GM18907 (cell line): ENCODE results near the gene SLF1.
"Not testable (repeated sequence)": the region's sequence is repeated elsewhere in the genome, so short reads cannot be mapped to it uniquely, and the experiment has no call there.

Experiments
- ATAC-seq: cut with Tn5 transposase; IDR thresholded peaks from one replicate; pipeline ENCODE4 v1.9.1; 2021; ENCODE audit warnings: mild to moderate bottlenecking, moderate library complexity; ENCODE audit not compliant: unreplicated experiment

Gene SLF1

DNA sequence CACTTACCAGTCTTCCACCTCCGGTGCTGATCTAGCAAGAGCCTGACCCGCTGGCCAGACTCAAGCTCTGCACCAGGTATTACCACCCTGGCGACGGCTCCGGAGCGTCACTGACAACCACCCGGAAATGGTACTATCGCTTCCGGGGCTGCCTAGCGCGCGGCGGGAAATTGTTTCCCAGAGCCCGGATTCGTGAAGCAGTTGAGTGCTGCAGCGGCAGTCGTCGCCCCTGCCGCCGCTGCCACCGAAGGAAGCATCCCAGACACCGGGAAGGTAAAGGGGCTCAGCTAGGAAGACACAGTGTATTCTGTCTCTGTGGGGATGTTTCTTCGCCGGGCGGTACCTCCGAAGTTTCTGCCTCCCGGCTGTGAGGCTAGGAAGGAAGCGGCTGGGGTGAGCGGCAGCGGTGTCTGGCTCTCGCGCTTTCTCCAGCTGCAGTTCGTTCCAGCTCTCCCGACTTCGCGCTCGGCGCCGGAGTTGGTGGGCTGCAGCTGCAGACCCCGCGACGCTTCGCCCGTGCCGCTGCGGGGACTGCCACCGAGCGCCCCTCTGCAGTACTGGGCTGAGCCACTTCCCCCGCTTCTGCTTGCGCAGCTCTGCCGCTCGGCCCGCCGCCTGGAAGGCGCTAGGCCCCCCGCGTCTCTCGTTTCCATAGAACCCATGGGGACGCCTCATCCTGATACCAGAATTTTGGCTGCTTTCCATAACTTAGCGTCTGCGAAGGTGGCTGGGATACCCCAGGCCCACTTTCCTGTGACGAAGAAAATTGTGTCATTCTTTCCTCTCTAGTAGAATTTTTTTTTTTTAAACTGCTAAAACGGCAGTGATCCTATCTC lies at the start of gene SLF1, which contains the start of gene KIAA0825:
Gene SLF1, plus strand, starts transcription at position 177 of the 836 bp plus-strand sequence. CDS start 10,142 bp downstream, outside the sequence.
Gene KIAA0825, minus strand, starts transcription at position 112 of the 836 bp plus-strand sequence. CDS start 81,478 bp downstream, outside the sequence.
- ATAC-seq: peak; percentile 98

DNA sequence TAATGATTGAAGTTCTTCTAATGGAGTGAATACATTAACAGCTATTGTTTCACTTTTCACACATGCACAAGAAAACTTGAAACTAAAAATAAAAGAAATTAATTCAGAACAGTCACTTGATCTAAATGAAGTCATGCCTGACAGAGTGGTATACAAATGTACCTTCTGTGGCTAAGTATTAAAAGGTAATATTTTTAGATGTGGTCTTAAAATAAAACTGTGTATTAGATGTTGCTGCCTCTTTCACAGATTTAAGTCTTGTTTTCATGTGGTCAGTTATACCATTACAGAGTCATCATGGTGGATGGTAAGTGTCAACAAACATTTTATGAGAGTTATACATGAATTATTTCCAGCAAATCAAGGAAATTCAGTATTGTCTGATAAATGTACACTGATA lies 47.1 kb upstream of the SLF1 start:
- no peak for ATAC-seq

DNA sequence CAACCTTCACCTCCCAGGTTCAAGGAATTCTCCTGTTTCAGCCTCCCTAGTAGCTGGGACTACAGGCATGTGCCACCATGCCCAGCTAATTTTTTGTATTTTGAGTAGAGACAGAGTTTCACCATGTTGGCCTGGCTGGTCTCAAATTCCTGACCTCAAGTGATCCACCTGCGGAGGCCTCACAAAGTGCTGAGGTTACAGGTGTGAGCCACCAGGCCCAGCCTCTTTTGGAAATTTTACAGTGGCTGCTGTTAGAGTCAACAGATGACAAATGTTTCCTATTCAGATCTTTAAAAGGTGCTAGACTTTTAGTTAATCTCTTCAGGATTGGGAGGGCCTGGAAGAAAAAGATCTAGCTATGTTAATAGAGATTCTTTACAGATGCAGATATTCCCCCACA lies 45.1 kb upstream of the SLF1 start:
- ATAC-seq: not testable (repeated sequence)

DNA sequence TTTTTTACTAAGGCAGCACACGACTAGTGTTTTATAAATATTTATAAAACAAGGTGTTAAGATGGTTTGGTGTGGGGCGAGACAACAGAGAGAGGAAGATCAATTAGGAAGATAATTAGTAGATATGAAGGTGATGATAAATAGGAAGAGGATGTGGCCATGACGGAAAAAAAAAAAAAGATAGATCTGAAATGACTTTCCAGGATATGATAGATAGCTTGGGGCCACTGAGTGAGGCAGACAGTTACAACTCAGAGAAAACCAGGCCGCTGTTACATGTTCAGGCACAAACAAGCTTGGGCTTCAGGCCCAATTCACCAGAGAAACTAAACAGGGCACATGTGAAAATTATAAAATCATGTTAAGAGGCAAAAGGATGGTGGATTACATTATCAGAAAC lies 43.3 kb upstream of the SLF1 start:
- ATAC-seq: no peak

DNA sequence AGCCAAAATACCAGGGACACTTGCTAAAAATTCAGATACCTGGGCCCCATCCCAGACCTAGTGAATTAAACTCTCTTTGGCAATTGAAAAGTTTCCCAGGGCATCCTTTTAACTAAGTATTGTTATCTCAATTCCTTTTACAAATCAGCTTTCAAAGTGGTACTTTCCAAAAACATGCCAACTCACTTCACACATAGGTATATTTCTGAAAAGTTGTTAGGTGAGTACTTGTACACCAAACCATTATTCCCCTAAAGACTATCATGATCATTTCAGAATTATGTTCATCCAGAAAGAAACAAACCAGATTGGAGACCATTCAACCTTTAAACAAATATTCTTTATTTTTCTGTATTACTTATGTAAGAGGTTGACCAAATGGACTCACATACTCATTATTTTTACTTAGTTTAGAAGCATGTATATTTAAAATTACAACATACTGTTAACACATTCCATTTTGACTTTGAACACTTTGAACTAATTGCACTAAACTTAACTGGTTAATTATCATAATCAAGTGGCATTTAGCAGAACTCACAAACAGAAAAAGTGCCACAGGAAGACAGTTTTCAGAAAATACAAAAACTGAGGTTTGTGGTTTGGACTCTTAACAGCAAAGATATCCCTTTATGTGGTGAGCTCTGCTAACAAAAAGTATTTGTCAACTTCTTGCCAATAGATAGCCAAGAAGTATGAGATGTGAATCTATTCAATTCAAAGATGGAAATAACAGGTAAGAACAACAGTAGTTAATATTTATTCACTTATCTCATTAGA lies 40.8 kb upstream of the SLF1 start:
- ATAC-seq: peak; percentile 86

DNA sequence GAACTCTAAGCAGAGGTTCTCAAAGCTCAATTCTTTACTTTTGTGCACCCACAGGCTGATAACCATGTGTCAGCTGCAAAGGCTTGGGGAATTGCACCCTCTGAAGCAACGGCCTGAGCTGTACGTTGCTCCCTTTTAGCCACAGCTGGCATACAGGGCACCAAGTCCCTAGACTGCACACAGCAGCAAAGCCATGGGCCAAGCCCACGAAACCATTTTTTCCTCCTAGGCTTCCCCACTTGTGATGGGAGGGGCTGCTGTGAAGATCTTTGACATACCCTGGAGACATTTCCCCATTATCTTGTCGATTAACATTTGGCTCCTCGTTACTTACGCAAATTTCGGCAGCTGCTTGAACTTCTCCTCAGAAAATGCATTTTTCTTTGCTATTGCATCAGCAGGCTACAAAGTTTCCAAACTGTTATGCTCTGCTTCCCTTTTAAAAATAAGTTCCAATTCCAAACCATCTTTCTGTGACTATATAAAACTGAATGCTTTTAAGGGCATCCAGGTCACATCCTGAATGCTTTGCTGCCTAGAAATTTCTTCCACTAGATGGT lies 23.1 kb upstream of the SLF1 start:
- no peak for ATAC-seq

DNA sequence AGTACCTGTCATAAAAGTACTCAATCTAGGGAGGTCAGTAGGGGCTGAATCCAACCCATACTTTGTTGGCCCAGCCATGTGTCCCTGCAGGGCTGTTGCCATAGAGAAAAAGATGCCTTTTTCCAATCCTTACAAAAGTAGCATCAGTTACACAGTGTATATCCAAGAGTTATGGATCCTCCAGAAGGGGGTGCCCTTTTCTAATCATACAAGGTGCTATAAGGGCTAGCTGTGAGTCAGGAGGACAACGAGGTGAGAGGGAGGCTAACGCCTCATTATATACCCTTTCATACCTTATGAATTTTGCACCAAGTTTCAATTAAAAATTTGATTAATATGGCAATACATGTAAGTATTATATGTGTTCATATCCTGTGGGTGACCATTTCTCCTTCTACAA lies 4.9 kb upstream of the SLF1 start:
- no peak for ATAC-seq

DNA sequence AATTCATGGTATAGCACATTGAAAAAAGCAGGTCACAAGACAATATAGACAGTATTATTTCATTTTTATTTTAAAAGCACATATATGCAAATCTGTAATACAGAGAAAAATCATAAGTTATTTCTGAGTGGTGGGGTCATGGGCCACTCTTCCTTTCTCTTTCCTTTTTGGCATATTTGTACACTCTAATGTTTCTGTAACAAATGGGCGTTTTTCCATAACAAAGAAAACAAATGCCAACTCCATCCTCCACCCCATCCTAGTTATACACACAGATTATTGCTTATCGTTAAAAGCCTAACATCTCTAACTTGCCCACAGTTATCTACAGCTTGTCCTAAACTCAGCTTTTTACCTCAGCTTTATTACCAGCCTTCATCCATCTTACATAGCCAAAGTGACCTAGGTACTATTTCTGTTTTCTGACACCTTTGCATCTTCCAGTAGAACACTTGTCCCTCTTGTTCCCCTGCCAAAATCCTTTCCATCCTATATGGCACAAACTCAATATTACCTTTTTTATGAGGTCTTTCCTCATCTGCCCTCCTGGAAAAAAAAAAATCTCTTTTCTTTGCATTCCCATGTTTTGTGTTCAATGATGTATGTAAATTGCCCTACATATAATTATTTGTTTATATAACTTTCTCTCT lies 4.2 kb upstream of the SLF1 start:
- ATAC-seq: no peak

DNA sequence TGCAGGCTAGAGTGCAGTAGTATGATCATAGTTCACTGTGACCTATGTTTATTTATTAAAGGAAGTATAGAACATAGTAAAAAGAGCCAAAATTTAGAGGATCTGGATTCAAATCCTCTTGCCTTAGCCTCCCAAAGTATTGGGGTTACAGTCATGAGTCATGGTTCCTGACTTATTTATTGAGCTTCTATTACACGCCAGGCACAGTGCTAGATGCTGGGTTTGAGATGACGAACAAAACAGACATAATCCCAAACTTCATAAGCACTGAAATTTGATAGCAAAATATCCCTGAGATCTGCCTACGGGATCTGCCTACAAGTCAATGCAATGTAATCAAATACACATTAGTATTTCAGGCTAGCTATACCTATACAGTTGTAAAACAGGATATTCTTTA lies 2.6 kb upstream of the SLF1 start:
- no peak for ATAC-seq

DNA sequence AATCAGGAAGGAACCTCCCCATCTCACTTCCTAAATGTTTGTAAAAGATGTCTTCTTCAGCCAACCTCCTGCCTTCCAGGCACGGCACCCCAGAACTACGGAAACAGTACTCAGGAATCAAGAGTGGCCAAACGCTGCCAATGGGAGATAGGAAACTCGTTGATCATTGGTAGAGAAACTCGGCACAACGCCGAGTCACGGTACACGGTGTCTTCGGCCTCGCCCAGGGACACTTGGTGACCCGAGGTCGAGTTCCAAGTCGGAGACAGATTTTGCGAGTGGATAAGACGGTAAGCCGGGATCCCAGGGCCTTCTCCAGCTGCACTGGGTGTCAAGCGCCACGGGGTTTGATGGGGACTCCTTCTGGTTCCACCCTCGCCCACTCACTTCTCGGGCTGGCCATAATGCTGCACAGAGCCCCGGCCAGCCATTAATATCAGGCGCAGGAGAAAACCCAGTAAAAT lies 408 bp upstream of the SLF1 start:
- peak; percentile 44 for ATAC-seq

DNA sequence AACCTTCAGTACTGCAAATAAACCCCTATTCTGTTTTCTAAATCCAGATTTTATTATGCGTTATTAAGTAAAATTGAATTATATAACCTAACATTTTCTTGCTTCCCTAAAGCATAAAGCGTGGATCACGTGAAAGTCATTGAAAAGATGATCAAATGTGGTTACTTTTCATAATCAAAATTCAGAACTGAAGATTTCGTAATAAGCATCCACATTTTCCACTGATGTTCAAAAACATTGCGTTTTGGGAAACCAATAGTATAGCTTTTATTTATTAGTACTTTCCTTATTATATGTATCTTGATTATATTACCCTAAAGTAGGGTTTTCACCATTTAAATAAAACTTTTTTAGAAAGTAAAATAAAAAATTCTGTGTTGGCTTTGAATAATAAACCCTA lies 1.8 kb downstream of the SLF1 start:
- ATAC-seq: no peak

DNA sequence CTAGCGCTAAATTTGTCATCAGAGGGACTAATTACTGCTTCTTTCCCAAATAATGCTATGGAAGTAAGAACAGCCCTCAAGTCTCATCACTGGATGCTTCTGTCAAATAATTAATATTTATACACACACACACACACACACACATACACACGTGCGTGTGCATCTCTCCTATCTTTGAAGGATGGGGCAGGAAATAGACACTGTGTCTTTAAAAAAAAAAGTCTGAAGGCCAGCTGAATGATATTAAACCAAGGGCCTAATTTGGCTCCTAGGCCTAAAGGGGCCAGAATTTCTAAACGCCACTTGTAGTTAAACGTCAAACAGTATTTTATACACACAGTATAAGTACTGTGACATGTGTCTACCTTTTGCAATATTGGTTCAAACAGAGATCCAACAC lies 3.3 kb downstream of the SLF1 start:
- no peak for ATAC-seq

DNA sequence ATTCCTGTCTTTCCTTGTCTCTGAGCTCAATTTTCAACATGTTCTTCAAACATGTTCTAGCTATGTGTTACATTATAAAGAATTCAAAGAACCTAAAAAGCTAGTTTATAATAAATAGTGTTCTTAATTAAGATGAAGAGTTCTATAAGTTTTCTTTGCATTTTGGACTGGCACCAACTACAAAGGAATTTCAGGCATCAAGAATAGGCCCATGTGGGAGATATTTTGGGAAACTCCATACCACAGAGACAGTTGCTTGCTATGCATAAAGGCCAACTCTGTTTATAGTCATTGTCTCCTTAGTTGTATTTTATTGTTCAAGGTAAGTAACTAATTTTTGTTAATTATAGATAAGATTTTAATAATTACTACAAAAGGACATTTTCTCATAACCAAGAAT lies 4.5 kb downstream of the SLF1 start:
- no peak for ATAC-seq

DNA sequence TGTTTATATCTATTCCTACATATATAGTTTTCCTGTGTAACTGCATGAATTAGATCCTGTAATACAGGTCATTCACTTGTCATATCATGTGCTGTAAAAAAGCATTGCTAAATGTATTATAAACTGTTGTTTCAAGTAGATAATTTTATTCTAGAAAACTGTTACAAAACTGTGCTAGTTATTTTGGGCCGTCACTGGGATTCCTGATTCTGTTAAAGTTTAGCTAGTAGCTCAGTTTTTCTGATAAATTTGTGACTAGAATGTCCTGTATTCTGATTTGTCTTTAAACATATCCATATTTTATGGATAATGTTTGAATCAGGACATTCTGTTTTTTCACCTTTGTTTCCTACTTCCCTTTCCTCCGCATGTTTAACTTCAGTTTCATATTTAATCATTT lies 5.4 kb downstream of the SLF1 start:
- ATAC-seq: no peak

DNA sequence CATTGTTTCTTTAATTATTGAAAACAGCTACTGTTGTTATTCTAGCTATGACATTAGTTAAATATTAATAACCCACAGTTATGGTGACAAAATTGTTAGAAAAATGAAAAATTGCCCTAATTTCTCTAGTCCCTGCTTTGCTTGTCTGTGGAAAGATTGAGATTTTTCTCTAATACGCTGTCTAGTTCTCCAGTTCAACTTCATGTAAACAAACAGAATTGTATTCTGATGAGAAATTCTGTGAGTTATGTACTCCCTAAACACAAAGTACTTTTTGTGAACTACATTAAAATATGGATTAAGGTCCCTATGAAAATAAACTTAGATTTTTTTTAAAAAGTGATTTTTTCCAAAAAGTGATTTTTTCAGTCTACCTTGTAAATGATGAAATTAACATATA lies 8.7 kb downstream of the SLF1 start:
- ATAC-seq: no peak

DNA sequence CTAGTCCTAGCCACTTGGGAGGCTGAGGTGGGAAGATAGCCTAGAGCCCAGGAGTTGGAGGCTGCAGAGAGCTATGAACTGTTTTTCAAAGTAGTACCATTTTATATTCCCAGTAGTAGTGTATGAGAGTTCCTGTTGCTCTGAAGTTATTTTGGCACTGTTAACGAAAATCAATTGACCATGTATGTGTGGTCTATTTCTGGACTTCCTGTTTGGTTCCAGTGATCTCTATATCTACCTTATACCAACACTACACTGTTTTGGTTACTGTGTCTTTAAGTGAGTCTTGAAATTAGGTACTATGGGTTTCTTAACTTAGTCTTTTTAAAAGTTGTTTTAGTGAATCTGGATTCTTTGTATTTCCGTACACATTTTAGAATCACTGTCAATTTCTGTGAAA lies 13.6 kb downstream of the SLF1 start:
- ATAC-seq: peak; percentile 99

DNA sequence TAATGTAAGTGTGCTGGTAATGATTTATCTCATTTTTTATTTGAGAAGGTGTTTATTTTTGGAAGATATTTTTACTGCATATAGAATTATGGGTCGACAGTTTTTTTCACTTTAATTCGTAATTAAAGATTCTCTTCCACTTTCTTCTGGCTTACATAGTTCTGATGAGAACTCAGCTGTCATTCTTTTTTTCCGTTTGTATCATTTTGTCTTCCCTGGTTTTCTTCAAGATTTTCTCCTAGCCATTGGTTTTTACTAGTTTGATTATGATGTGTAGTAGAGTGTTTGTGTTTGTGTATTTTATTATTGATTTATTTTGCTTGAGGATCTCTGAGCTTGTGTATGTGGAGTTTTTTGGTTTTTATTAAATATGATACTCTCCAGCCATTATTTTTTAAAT lies 21.7 kb downstream of the SLF1 start:
- no peak for ATAC-seq

DNA sequence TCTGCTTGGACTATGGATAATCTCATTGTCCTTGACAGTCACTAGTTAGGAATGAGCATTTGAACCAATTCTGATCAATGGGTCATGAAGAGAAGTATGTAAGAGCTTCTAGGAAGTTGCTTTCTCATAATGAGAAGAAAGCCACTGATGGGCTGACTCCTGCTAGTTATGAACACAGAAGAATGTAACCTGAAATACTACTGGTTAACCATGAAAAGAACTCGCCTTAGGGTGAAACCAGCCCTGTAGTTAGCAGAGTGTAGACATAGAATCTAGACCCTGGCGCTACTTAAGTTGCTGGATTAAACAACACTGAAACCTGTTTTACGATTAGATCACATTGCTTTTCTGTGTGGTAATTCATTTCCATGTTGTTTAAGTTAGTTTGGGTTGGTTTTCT lies 26.6 kb downstream of the SLF1 start:
- no peak for ATAC-seq

DNA sequence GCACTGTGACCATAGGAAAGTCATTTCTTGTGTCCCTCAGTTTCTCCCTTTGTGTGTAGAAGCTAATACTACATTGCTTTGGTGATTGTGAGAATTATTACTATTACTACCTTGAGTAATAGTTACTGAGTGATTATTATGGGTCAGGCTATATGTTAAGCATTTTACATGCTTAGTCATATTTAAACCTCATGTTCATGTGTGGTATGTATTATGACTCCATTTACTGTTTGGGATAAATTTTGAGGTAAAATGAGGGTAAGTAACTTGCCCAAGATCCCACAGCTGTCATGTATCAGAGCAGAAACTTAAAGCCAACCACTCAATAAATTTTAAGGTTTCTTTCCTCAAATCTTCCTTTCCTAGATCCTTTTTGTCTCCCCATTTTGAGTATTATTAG lies 28.3 kb downstream of the SLF1 start:
- ATAC-seq: no peak

DNA sequence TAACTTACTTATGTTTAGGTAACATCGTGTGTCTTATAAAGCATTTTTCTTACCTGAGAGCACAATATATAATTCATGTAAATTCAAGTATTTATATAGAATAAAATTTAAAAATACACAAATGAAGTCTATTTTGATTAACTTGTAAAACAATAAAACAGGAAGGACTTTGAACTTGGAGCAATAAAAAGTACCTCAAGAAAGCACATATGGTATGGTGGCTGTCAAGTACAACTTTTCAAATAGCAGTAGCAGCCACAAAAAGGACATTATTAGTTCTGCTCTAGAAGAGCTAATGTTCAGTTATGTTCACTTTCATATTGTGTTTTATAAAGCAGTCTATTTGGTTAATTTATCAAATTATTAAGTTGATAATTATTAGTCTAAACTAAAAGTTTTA lies 31.4 kb downstream of the SLF1 start:
- ATAC-seq: no peak

DNA sequence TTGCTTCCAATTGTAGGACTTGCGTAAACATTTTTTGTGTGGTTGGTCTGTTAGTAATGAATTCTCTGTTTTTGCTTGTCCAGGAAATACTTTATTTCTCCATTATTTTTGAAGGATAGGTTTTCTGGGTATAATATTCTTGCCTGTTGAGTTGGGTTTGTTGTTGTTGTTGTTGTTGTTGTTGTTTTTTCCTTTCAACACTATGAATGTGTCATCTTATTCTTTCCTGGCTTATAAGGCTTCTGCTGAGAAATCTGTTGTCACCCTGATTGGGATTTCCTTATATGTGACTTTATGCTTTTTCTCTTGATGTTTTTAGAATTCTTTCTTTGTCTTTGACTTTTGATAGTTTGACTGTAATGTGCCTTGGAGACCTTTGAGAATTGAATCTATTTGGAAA lies 39.8 kb downstream of the SLF1 start:
- no peak for ATAC-seq
